HCT116 (cell line): ENCODE data around the gene DQX1. TPM values are rescaled to one million over a fixed set of nuclear protein-coding genes. Genes with fewer than 3 reads are reported as not detected.

Experiments used
- ATAC-seq: fragments of 200-7000 bp; cut with Tn5 transposase; 2 replicates; pipeline ENCODE4 v1.9.1; 2020; ENCODE audit warnings: mild to moderate bottlenecking, moderate library complexity
- BruUV-seq: library from RNA; stranded (reverse); fragments of 400-500 nt; replicated peaks from 2 replicates; lab custom pipeline; 2021; lab: Mats Ljungman, UMichigan
- CTCF ChIA-PET: fragments of 300-600 bp; sonication (Branson Sonifier 250); formaldehyde crosslinking; loops from one replicate; lab custom pipeline; 2021; ENCODE audit warnings: antibody characterized with exemption; lab: Charles Lee
- POLR2A ChIA-PET: fragments of 300-600, 350-600 bp; sonication (Branson Sonifier 250); formaldehyde crosslinking; loops from one replicate; lab custom pipeline; 2021; ENCODE audit warnings: antibody characterized with exemption; lab: Charles Lee
- RAD21 ChIA-PET, 2 experiments: fragments of 300-600 bp; sonication (Branson Sonifier 250); formaldehyde crosslinking; loops; one replicate each; lab custom pipeline; 2023; ENCODE audit warnings: low total read pairs in 2 of 2; ENCODE audit not compliant: uncharacterized antibody in 2 of 2, unreplicated experiment in 2 of 2, low non-redundant PET in 1 of 2; lab: Charles Lee
- DNase-seq: peaks from one replicate; pipeline ENCODE4 v3.0.0-alpha.2; 2010; ENCODE audit warnings: low read depth, low spot score
- H2AFZ ChIP-seq: fragments of 200-600 bp; shearing (Covaris generic), sonication (generic); 2 replicates; pipeline ENCODE4 v1.6.1; 2017; ENCODE audit warnings: low read depth, mixed run types, mixed read lengths, antibody characterized with exemption, low read length; ENCODE audit not compliant: poor library complexity, severe bottlenecking
- H3K27ac ChIP-seq: 2 replicates; pipeline ENCODE4 v1.5.1; 2012; ENCODE audit warnings: low read depth, low read length
- H3K27me3 ChIP-seq: fragments of 200-600 bp; sonication (generic); 2 replicates; pipeline ENCODE4 v1.6.1; 2016; ENCODE audit warnings: mixed run types, low read length, mixed read lengths; ENCODE audit not compliant: insufficient read depth
- H3K36me3 ChIP-seq, 2 experiments: fragments of 200-500 bp in 1 of 2; fragments of 200-600 bp in 1 of 2; sonication (Bioruptor generic) in 1 of 2; sonication (generic) in 1 of 2; 2 replicates each; pipeline versions ENCODE4 v1.5.1 to v1.6.1; 2014 to 2016; ENCODE audit warnings: low read length in 2 of 2, inconsistent platforms in 1 of 2, mixed read lengths in 1 of 2, mixed run types in 1 of 2; ENCODE audit not compliant: insufficient read depth in 2 of 2, control insufficient read depth in 1 of 2
- H3K4me1 ChIP-seq, 2 experiments: fragments of 200-600 bp in 1 of 2; sonication (generic) in 1 of 2; 2 replicates each; pipeline versions ENCODE4 v1.5.1 to v1.6.1; 2012 to 2017; ENCODE audit warnings: low read length in 2 of 2, inconsistent platforms in 1 of 2, mild to moderate bottlenecking in 1 of 2, mixed read lengths in 1 of 2, mixed run types in 1 of 2, moderate library complexity in 1 of 2; ENCODE audit not compliant: insufficient read depth in 2 of 2, control insufficient read depth in 1 of 2
- H3K4me2 ChIP-seq: fragments of 200-600 bp; sonication (generic); 2 replicates; pipeline ENCODE4 v1.6.1; 2017; ENCODE audit warnings: mixed run types, low read length, mixed read lengths
- H3K4me3 ChIP-seq, 2 experiments: fragments of 200-600 bp in 1 of 2; sonication (generic) in 1 of 2; replicated peaks in 1 of 2; 2 replicates each; pipeline ENCODE4 v1.5.1; 2011 to 2016; ENCODE audit warnings: low read length in 2 of 2, control low read depth in 1 of 2, low read depth in 1 of 2, mild to moderate bottlenecking in 1 of 2, mixed read lengths in 1 of 2, mixed run types in 1 of 2
- H3K79me2 ChIP-seq: fragments of 200-600 bp; sonication (generic); 2 replicates; pipeline ENCODE4 v1.6.1; 2017; ENCODE audit warnings: mild to moderate bottlenecking, mixed run types, low read length, moderate library complexity, mixed read lengths; ENCODE audit not compliant: insufficient read depth
- H3K9ac ChIP-seq: fragments of 200-600 bp; sonication (generic); 2 replicates; pipeline ENCODE4 v1.6.1; 2016; ENCODE audit warnings: low read length, mixed read lengths
- H3K9me2 ChIP-seq: fragments of 200-600 bp; sonication (generic), shearing (Covaris generic); 2 replicates; pipeline ENCODE4 v1.6.1; 2017; ENCODE audit warnings: mixed run types, mild to moderate bottlenecking, moderate library complexity; ENCODE audit not compliant: insufficient read depth
- H3K9me3 ChIP-seq, 2 experiments: fragments of 200-500 bp in 1 of 2; fragments of 200-600 bp in 1 of 2; sonication (Bioruptor generic) in 1 of 2; sonication (generic) in 1 of 2; 2 replicates each; pipeline ENCODE4 v1.6.1; 2014 to 2017; ENCODE audit warnings: low read length in 2 of 2, mixed read lengths in 2 of 2, inconsistent platforms in 1 of 2, low read depth in 1 of 2, mild to moderate bottlenecking in 1 of 2, mixed run types in 1 of 2, moderate library complexity in 1 of 2; ENCODE audit not compliant: control insufficient read depth in 1 of 2, insufficient read depth in 1 of 2
- H4K20me1 ChIP-seq: fragments of 200-600 bp; sonication (generic), shearing (Covaris generic); 2 replicates; pipeline ENCODE4 v1.6.1; 2017; ENCODE audit warnings: mixed run types, mild to moderate bottlenecking, moderate library complexity; ENCODE audit not compliant: insufficient read depth
- CTCF ChIP-seq, 3 experiments: fragments of 200-600 bp in 1 of 3; sonication (generic) in 1 of 3; IDR thresholded peaks in 2 of 3; conservative IDR thresholded peaks in 1 of 3; 2 replicates each; pipeline ENCODE4 v1.5.1; 2012 to 2017; ENCODE audit warnings: low read depth in 2 of 3, low read length in 2 of 3, antibody characterized with exemption in 1 of 3, borderline replicate concordance in 1 of 3, control low read depth in 1 of 3, mild to moderate bottlenecking in 1 of 3, mixed read lengths in 1 of 3, mixed run types in 1 of 3, moderate library complexity in 1 of 3; ENCODE audit not compliant: insufficient read depth in 1 of 3
- EZH2 ChIP-seq: fragments of 200-600 bp; sonication (generic); IDR thresholded peaks from 2 replicates; pipeline ENCODE4 v1.6.1; 2017; ENCODE audit warnings: antibody characterized with exemption, mixed run types
- JUND ChIP-seq: IDR thresholded peaks from 2 replicates; pipeline ENCODE4 v1.6.1; 2012
- SIN3A ChIP-seq: IDR thresholded peaks from 2 replicates; pipeline ENCODE4 v1.6.1; 2012; ENCODE audit warnings: low read depth
- SP1 ChIP-seq: IDR thresholded peaks from 2 replicates; pipeline ENCODE4 v1.6.1; 2012; ENCODE audit warnings: low read depth
- SRF ChIP-seq: IDR thresholded peaks from 2 replicates; pipeline ENCODE4 v1.6.1; 2012; ENCODE audit warnings: low read depth
- YY1 ChIP-seq: IDR thresholded peaks from 2 replicates; pipeline ENCODE4 v1.6.1; 2011; ENCODE audit warnings: low read length, low read depth, moderate library complexity, mild to moderate bottlenecking; ENCODE audit not compliant: insufficient replicate concordance; ENCODE audit errors: extremely low read depth
- intact Hi-C: fragments of 100-400 bp; cut with micrococcal nuclease; formaldehyde crosslinking; loops from 2 replicates; pipeline ENCODE4 v1.10.0; 2022
- total RNA-seq: library from RNA; stranded (reverse); gene quantifications from one replicate; pipeline ENCODE4 v1.2.1, GENCODE V29; 2021; ENCODE audit not compliant: unreplicated experiment
- TF ChIP-seq, protein P1 (sequence below): IDR thresholded peaks from 2 replicates; pipeline ENCODE4 v1.6.1; 2012; ENCODE audit warnings: low read depth

DQX1 gene
- total RNA-seq, 1 experiment from 2014 or later: 0.98 TPM

GRCh38 chr2:74558284-74559230 lies 32.5 kb upstream of the DQX1 start:
- H3K9me2 ChIP-seq: no peaks in the 10 kb centered on the region
- no peaks in the 10 kb centered on the region for H4K20me1 ChIP-seq
- no peaks in the 10 kb centered on the region for H3K9me3 ChIP-seq
- no peak overlapping the region for H3K4me3 ChIP-seq
- peaks cover 7 to 9% of the 10 kb centered on the region in 2 experiments; a peak in 3 of 4 replicates for H3K36me3 ChIP-seq
- H3K79me2 ChIP-seq: peaks cover 8% of the 10 kb centered on the region; the same call in 1 of the 2 replicates
- ChIA-PET POLR2A (interaction anchor here (1.9 kb wide), 1 partner anchor 8 kb away, joined by 5 read pairs; no protein-coding TSS in a partner anchor), CTCF (no interaction called here), RAD21 (no interaction called here)
- H3K4me2 ChIP-seq: no peak overlapping the region
- peaks cover 5 to 38% of the 10 kb centered on the region in 2 experiments; a peak in 3 of 4 replicates for H3K4me1 ChIP-seq
- intact Hi-C loops: no loop called here
- DNase-seq (no peak), ATAC-seq (no peak)
- BruUV-seq: no TSS peak
- H3K9ac ChIP-seq: no peak overlapping the region
- TF ChIP-seq, protein P1, sequence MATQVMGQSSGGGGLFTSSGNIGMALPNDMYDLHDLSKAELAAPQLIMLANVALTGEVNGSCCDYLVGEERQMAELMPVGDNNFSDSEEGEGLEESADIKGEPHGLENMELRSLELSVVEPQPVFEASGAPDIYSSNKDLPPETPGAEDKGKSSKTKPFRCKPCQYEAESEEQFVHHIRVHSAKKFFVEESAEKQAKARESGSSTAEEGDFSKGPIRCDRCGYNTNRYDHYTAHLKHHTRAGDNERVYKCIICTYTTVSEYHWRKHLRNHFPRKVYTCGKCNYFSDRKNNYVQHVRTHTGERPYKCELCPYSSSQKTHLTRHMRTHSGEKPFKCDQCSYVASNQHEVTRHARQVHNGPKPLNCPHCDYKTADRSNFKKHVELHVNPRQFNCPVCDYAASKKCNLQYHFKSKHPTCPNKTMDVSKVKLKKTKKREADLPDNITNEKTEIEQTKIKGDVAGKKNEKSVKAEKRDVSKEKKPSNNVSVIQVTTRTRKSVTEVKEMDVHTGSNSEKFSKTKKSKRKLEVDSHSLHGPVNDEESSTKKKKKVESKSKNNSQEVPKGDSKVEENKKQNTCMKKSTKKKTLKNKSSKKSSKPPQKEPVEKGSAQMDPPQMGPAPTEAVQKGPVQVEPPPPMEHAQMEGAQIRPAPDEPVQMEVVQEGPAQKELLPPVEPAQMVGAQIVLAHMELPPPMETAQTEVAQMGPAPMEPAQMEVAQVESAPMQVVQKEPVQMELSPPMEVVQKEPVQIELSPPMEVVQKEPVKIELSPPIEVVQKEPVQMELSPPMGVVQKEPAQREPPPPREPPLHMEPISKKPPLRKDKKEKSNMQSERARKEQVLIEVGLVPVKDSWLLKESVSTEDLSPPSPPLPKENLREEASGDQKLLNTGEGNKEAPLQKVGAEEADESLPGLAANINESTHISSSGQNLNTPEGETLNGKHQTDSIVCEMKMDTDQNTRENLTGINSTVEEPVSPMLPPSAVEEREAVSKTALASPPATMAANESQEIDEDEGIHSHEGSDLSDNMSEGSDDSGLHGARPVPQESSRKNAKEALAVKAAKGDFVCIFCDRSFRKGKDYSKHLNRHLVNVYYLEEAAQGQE: no peak
- TF ChIP-seq CTCF (IDR thresholded peaks at IDR 0.05 in 2 of 3, conservative IDR thresholded peaks at IDR 0.05 in 1 of 3; ENCODE audit: borderline replicate concordance in 1 of 3, insufficient read depth in 1 of 3, low read depth in 2 of 3, low read length in 2 of 3) (no peak), SIN3A (no peak), YY1 (no peak), SP1 (no peak), EZH2 (no peak), SRF (no peak), JUND (no peak)
- no peak overlapping the region for H2AFZ ChIP-seq
- H3K27ac ChIP-seq: no peak overlapping the region
- H3K27me3 ChIP-seq: no peaks in the 10 kb centered on the region
